HepG2 (cell line): ENCODE data around the gene SETD2. TPM values are rescaled to one million over a fixed set of nuclear protein-coding genes. Genes with fewer than 3 reads are reported as not detected.

ENCODE experiments used
- AGO2 ChIP-seq: fragments of 200-400 bp; formaldehyde crosslinking; optimal IDR thresholded peaks from 2 replicates; pipeline ENCODE3; 2017; ENCODE audit warnings: mild to moderate bottlenecking, low read depth, low read length, moderate library complexity
- ARHGAP35 ChIP-seq: sonication (generic); formaldehyde crosslinking; IDR thresholded peaks from 2 replicates; pipeline ENCODE4 v1.9.0; 2022; ENCODE audit warnings: mild to moderate bottlenecking, inconsistent platforms, moderate library complexity, missing genetic modification reagents, borderline replicate concordance
- DNMT3B ChIP-seq: conservative IDR thresholded peaks from 2 replicates; pipeline ENCODE4 v1.6.1; 2016; ENCODE audit warnings: missing biosample characterization, control low read depth
- HHEX ChIP-seq: IDR thresholded peaks from 2 replicates; pipeline ENCODE4 v1.6.1; 2016; ENCODE audit warnings: control low read depth
- HNF4A ChIP-seq: sonication (generic); formaldehyde crosslinking; IDR thresholded peaks from 2 replicates; pipeline ENCODE4 v1.4.0; 2020; ENCODE audit warnings: missing genetic modification reagents
- HNRNPH1 ChIP-seq: fragments of 200-400 bp; formaldehyde crosslinking; optimal IDR thresholded peaks from 2 replicates; pipeline ENCODE3; 2017; ENCODE audit warnings: mild to moderate bottlenecking, low read depth, low read length
- KDM2A ChIP-seq: sonication (generic); formaldehyde crosslinking; IDR thresholded peaks from 2 replicates; pipeline ENCODE4 v1.4.0; 2020; ENCODE audit warnings: low read depth, missing genetic modification reagents, borderline replicate concordance
- KDM4B ChIP-seq: sonication (generic); formaldehyde crosslinking; IDR thresholded peaks from 2 replicates; pipeline ENCODE4 v1.4.0; 2020; ENCODE audit warnings: missing genetic modification reagents
- KLF11 ChIP-seq: IDR thresholded peaks from 2 replicates; pipeline ENCODE4 v1.6.1; 2016; ENCODE audit warnings: missing compliant biosample characterization
- NONO ChIP-seq, 2 experiments: fragments of 450-650 bp in 1 of 2; sonication (generic) in 1 of 2; formaldehyde crosslinking in 1 of 2; IDR thresholded peaks in 1 of 2; conservative IDR thresholded peaks in 1 of 2; 2 replicates each; pipeline versions ENCODE4 v1.6.1 to v1.8.0; 2017 to 2022; ENCODE audit warnings: mild to moderate bottlenecking in 1 of 2, missing genetic modification reagents in 1 of 2, moderate library complexity in 1 of 2
- PHF21A ChIP-seq: sonication (generic); formaldehyde crosslinking; IDR thresholded peaks from 2 replicates; pipeline ENCODE4 v1.5.0; 2020; ENCODE audit warnings: mild to moderate bottlenecking, missing genetic modification reagents
- SCMH1 ChIP-seq: sonication (generic); formaldehyde crosslinking; IDR thresholded peaks from 2 replicates; pipeline ENCODE4 v1.9.0; 2021; ENCODE audit warnings: missing genetic modification reagents, mild to moderate bottlenecking, borderline replicate concordance
- TMF1 ChIP-seq: sonication (generic); formaldehyde crosslinking; IDR thresholded peaks from 2 replicates; pipeline ENCODE4 v1.8.1; 2022; ENCODE audit warnings: low read depth, missing genetic modification reagents
- ZSCAN22 ChIP-seq: sonication (generic); formaldehyde crosslinking; IDR thresholded peaks from 2 replicates; pipeline ENCODE4 v1.4.0; 2020; ENCODE audit warnings: mild to moderate bottlenecking, missing genetic modification reagents
- polyA plus RNA-seq, 8 experiments: library from polyadenylated mRNA; depleted of rRNA in 3 of 8; stranded (reverse) in 7 of 8; unstranded in 1 of 8; fragments of >200 nt; fragmentation: Illumina TruSeq in 4 of 8; extraction: Trizol in 4 of 8; gene quantifications; 2 replicates each; pipeline versions ENCODE4 v1.2.1 to v1.2.3, GENCODE V29; 2011 to 2016; ENCODE audit warnings: low read depth in 4 of 8, missing spikeins in 1 of 8, mixed read lengths in 1 of 8; ENCODE audit not compliant: insufficient read depth in 1 of 8
- total RNA-seq, 5 experiments: library from RNA; depleted of rRNA; stranded (reverse); fragments of >200 nt; fragmentation: Illumina TruSeq; extraction: Trizol; gene quantifications; 2 replicates each; pipeline ENCODE4 v1.2.3, GENCODE V29; 2016; ENCODE audit warnings: low read depth in 1 of 5
- TF ChIP-seq, protein P1 (sequence below): sonication (generic); formaldehyde crosslinking; IDR thresholded peaks from 2 replicates; pipeline ENCODE4 v1.4.0; 2020; ENCODE audit warnings: missing genetic modification reagents
- TF ChIP-seq, protein P2 (sequence below): sonication (generic); formaldehyde crosslinking; IDR thresholded peaks from 2 replicates; pipeline ENCODE4 v1.9.0; 2021; ENCODE audit warnings: missing genetic modification reagents, borderline replicate concordance
- TF ChIP-seq, protein P3 (sequence below): IDR thresholded peaks from 2 replicates; pipeline ENCODE4 v1.6.1; 2016; ENCODE audit warnings: low read depth, missing genetic modification reagents, missing compliant biosample characterization
- TF ChIP-seq, protein P4 (sequence below): IDR thresholded peaks from 2 replicates; pipeline ENCODE4 v1.6.1; 2018; ENCODE audit warnings: missing genetic modification reagents

SETD2 gene
- total and polyA plus RNA-seq, 2 of the 13 experiments (the other 11 are each of a cell fraction or from before 2014, with no cell fraction given) = 14.2 to 24.2 TPM

DNA sequence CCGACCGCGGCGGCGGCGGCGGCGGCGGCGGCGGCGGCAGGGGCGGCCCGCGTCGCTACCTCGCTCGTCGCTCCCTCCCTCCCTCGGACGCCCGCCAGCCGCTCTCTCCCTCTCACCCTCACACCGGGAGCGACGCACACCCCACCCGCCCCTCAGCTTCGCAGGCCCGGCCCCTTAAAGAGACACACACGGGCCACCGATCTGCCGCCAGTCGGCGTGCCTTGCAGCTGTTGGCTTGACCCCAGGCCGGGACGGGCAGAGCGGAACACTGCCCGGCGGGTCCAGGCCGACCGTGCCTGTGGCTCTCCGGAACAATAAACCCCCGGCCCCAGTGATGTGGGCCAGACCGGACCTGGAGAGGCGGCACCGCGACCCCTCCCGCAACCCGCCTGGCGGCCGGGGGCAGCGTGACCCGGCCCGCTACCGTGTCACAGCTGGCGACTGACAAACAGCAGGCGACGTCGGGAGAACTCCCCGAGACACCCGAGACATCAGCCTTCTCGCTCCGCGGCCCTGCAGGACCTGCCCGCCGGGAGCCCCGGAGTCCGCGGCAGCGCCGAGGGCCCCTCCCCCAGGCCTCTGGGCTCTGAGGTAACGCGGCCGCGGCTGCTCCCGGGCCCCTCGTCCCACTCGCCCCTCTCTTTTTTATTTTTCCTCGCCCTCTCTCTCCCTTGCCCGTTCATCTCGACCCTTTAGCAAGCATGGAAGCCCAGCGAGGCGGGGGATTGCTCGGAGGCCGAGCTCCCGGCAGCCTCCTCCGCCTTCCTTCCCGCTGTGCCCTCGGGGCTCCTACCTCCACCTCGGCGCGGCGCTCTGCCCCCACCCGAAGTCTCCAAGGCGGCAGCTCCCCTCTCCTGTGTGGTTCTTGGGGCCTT, at the start of gene SETD2 (continued):
- no peak for TF ChIP-seq NONO (IDR thresholded peaks at IDR 0.05)
- peak; percentile 83 for TF ChIP-seq NONO (CRISPR knock-in tag; conservative IDR thresholded peaks at IDR 0.05)
- TF ChIP-seq KDM2A (CRISPR knock-in tag) = peak; percentile 81
- 0 out of 2 replicates have a peak, but pooled peaks have one; percentile 38 for TF ChIP-seq KDM4B (CRISPR knock-in tag)
- TF ChIP-seq, protein P1, sequence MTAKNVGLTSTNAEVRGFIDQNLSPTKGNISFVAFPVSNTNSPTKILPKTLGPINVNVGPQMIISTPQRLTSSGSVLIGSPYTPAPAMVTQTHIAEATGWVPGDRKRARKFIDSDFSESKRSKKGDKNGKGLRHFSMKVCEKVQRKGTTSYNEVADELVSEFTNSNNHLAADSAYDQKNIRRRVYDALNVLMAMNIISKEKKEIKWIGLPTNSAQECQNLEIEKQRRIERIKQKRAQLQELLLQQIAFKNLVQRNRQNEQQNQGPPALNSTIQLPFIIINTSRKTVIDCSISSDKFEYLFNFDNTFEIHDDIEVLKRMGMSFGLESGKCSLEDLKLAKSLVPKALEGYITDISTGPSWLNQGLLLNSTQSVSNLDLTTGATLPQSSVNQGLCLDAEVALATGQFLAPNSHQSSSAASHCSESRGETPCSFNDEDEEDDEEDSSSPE (CRISPR knock-in tag) = peak; percentile 40; the same call in 1 of the 2 replicates
- peak; percentile 69; the same call in 1 of the 2 replicates for TF ChIP-seq ARHGAP35 (CRISPR knock-in tag)
- TF ChIP-seq HNRNPH1 = no peak
- TF ChIP-seq ZSCAN22 (CRISPR knock-in tag) = peak; percentile 68
- TF ChIP-seq HNF4A (CRISPR knock-in tag) = peak; percentile 40
- no peak for TF ChIP-seq AGO2
- TF ChIP-seq, protein P2, sequence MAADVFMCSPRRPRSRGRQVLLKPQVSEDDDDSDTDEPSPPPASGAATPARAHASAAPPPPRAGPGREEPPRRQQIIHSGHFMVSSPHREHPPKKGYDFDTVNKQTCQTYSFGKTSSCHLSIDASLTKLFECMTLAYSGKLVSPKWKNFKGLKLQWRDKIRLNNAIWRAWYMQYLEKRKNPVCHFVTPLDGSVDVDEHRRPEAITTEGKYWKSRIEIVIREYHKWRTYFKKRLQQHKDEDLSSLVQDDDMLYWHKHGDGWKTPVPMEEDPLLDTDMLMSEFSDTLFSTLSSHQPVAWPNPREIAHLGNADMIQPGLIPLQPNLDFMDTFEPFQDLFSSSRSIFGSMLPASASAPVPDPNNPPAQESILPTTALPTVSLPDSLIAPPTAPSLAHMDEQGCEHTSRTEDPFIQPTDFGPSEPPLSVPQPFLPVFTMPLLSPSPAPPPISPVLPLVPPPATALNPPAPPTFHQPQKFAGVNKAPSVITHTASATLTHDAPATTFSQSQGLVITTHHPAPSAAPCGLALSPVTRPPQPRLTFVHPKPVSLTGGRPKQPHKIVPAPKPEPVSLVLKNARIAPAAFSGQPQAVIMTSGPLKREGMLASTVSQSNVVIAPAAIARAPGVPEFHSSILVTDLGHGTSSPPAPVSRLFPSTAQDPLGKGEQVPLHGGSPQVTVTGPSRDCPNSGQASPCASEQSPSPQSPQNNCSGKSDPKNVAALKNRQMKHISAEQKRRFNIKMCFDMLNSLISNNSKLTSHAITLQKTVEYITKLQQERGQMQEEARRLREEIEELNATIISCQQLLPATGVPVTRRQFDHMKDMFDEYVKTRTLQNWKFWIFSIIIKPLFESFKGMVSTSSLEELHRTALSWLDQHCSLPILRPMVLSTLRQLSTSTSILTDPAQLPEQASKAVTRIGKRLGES (CRISPR knock-in tag) = no peak
- 0 out of 2 replicates have a peak, but pooled peaks have one; percentile 36 for TF ChIP-seq TMF1 (CRISPR knock-in tag)
- TF ChIP-seq, protein P3, sequence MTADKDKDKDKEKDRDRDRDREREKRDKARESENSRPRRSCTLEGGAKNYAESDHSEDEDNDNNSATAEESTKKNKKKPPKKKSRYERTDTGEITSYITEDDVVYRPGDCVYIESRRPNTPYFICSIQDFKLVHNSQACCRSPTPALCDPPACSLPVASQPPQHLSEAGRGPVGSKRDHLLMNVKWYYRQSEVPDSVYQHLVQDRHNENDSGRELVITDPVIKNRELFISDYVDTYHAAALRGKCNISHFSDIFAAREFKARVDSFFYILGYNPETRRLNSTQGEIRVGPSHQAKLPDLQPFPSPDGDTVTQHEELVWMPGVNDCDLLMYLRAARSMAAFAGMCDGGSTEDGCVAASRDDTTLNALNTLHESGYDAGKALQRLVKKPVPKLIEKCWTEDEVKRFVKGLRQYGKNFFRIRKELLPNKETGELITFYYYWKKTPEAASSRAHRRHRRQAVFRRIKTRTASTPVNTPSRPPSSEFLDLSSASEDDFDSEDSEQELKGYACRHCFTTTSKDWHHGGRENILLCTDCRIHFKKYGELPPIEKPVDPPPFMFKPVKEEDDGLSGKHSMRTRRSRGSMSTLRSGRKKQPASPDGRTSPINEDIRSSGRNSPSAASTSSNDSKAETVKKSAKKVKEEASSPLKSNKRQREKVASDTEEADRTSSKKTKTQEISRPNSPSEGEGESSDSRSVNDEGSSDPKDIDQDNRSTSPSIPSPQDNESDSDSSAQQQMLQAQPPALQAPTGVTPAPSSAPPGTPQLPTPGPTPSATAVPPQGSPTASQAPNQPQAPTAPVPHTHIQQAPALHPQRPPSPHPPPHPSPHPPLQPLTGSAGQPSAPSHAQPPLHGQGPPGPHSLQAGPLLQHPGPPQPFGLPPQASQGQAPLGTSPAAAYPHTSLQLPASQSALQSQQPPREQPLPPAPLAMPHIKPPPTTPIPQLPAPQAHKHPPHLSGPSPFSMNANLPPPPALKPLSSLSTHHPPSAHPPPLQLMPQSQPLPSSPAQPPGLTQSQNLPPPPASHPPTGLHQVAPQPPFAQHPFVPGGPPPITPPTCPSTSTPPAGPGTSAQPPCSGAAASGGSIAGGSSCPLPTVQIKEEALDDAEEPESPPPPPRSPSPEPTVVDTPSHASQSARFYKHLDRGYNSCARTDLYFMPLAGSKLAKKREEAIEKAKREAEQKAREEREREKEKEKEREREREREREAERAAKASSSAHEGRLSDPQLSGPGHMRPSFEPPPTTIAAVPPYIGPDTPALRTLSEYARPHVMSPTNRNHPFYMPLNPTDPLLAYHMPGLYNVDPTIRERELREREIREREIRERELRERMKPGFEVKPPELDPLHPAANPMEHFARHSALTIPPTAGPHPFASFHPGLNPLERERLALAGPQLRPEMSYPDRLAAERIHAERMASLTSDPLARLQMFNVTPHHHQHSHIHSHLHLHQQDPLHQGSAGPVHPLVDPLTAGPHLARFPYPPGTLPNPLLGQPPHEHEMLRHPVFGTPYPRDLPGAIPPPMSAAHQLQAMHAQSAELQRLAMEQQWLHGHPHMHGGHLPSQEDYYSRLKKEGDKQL (CRISPR knock-in tag) = 0 out of 2 replicates have a peak, but pooled peaks have one; percentile 26
- TF ChIP-seq DNMT3B (CRISPR knock-in tag) = 0 out of 2 replicates have a peak, but pooled peaks have one; percentile 30
- TF ChIP-seq KLF11 (CRISPR knock-in tag) = peak; percentile 63; the same call in 1 of the 2 replicates
- TF ChIP-seq, protein P4, sequence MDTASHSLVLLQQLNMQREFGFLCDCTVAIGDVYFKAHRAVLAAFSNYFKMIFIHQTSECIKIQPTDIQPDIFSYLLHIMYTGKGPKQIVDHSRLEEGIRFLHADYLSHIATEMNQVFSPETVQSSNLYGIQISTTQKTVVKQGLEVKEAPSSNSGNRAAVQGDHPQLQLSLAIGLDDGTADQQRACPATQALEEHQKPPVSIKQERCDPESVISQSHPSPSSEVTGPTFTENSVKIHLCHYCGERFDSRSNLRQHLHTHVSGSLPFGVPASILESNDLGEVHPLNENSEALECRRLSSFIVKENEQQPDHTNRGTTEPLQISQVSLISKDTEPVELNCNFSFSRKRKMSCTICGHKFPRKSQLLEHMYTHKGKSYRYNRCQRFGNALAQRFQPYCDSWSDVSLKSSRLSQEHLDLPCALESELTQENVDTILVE = peak; percentile 96
- no peak for TF ChIP-seq SCMH1 (CRISPR knock-in tag)
- no peak for TF ChIP-seq HHEX
- TF ChIP-seq PHF21A (CRISPR knock-in tag) = peak; percentile 78
